Naive B cell (primary cell): ENCODE data around the gene AGXT2. TPM values are rescaled to one million over a fixed set of nuclear protein-coding genes. Genes with fewer than 3 reads are reported as not detected.

Experiments
- ATAC-seq, 2 donors: fragments of 150-1000 bp; cut with Tn5 transposase; 2 replicates each; pipeline ENCODE4 v1.10.0; 2021; ENCODE audit warnings: low read depth in 2 of 2, mild to moderate bottlenecking in 2 of 2, moderate library complexity in 2 of 2
- DNase-seq: peaks from one replicate; pipeline ENCODE4 v3.0.0; 2022
- H3K27ac Mint-ChIP-seq, 6 donors: one replicate each; pipeline ENCODE4 v1.8.0; 2020 to 2022; ENCODE audit warnings: mild to moderate bottlenecking in 6 of 6, mixed read lengths in 6 of 6, moderate library complexity in 5 of 6, inconsistent platforms in 2 of 6
- H3K27me3 Mint-ChIP-seq, 3 donors: one replicate each; pipeline ENCODE4 v1.8.0; 2021 to 2022; ENCODE audit warnings: mixed read lengths in 3 of 3, mild to moderate bottlenecking in 1 of 3
- H3K36me3 Mint-ChIP-seq, 2 donors: one replicate each; pipeline ENCODE4 v1.8.0; 2020 to 2022; ENCODE audit warnings: mixed read lengths in 2 of 2, inconsistent platforms in 1 of 2, mild to moderate bottlenecking in 1 of 2
- H3K4me1 Mint-ChIP-seq, 3 donors: one replicate each; pipeline ENCODE4 v1.8.0; 2020 to 2022; ENCODE audit warnings: mixed read lengths in 3 of 3, inconsistent platforms in 1 of 3, mild to moderate bottlenecking in 1 of 3, moderate library complexity in 1 of 3
- H3K4me3 Mint-ChIP-seq, 8 donors: one replicate each; pipeline ENCODE4 v1.8.0; 2020 to 2022; ENCODE audit warnings: mild to moderate bottlenecking in 8 of 8, mixed read lengths in 8 of 8, moderate library complexity in 8 of 8, inconsistent platforms in 2 of 8
- H3K9me3 Mint-ChIP-seq, 7 donors: one replicate each; pipeline ENCODE4 v1.8.0; 2020 to 2022; ENCODE audit warnings: mixed read lengths in 7 of 7, mild to moderate bottlenecking in 5 of 7, inconsistent platforms in 2 of 7, moderate library complexity in 1 of 7
- polyA plus RNA-seq, 6 donors: library from polyadenylated mRNA; unstranded; fragments of 300-500 nt; fragmentation: Illumina TruSeq; gene quantifications; one replicate each; pipeline ENCODE4 v1.2.3, GENCODE V29; 2021; ENCODE audit warnings: low read depth in 6 of 6

AGXT2 gene
- polyA plus RNA-seq, 6 donors from 2014 or later, result not detected

GRCh38 chr5:34967540-34967939, 80.2 kb downstream of the AGXT2 start:
- H3K4me3 Mint-ChIP-seq, result no peak overlapping the region
- ATAC-seq, result no peak
- H3K27ac Mint-ChIP-seq, result no peak overlapping the region

GRCh38 chr5:34959323-34959722, 88.4 kb downstream of the AGXT2 start:
- no peak overlapping the region for H3K4me3 Mint-ChIP-seq
- DNase-seq, result no peak
- peak overlapping the region in 4 of 6 donors; percentile 33 to 41 (median 36) for H3K27ac Mint-ChIP-seq
- H3K27me3 Mint-ChIP-seq, result no peaks in the 10 kb centered on the region
- H3K9me3 Mint-ChIP-seq, result no peaks in the 10 kb centered on the region
- H3K36me3 Mint-ChIP-seq, result peaks cover 0 to 16% of the 10 kb centered on the region in 2 donors
- H3K4me1 Mint-ChIP-seq, result peaks cover 0 to 7% (median 0%) of the 10 kb centered on the region in 3 donors
- no peak for ATAC-seq

More at GRCh38 chr5:34967540-34967939, 80.2 kb downstream of the AGXT2 start:
- Mint-ChIP-seq H3K9me3 (peaks cover 4 to 18% (median 9%) of the 10 kb centered on the region in 7 donors), H3K27me3 (no peaks in the 10 kb centered on the region), H3K4me1 (no peaks in the 10 kb centered on the region), H3K36me3 (peaks cover 6 to 19% of the 10 kb centered on the region in 2 donors)
- DNase-seq, result no peak

- no peak for ATAC-seq
Measured at GRCh38 chr5:34957857-34958690, 89.7 kb downstream of the AGXT2 start.

GRCh38 chr5:34957321-34957720, 90.4 kb downstream of the AGXT2 start:
- ATAC-seq, result no peak

More at GRCh38 chr5:34957857-34958690, 89.7 kb downstream of the AGXT2 start:
- H3K27me3 Mint-ChIP-seq, result no peaks in the 10 kb centered on the region
- H3K27ac Mint-ChIP-seq, result peak overlapping the region in 1 of 6 donors; percentile 5
- H3K36me3 Mint-ChIP-seq, result peaks cover 0 to 17% of the 10 kb centered on the region in 2 donors
- H3K9me3 Mint-ChIP-seq, result no peaks in the 10 kb centered on the region
- H3K4me1 Mint-ChIP-seq, result peaks cover 0 to 7% (median 0%) of the 10 kb centered on the region in 3 donors
- DNase-seq, result no peak
- no peak overlapping the region for H3K4me3 Mint-ChIP-seq

More at GRCh38 chr5:34957321-34957720, 90.4 kb downstream of the AGXT2 start:
- DNase-seq, result no peak
- Mint-ChIP-seq H3K4me3 (no peak overlapping the region), H3K36me3 (peaks cover 0 to 20% of the 10 kb centered on the region in 2 donors), H3K9me3 (no peaks in the 10 kb centered on the region), H3K4me1 (peaks cover 0 to 7% (median 0%) of the 10 kb centered on the region in 3 donors), H3K27me3 (no peaks in the 10 kb centered on the region), H3K27ac (no peak overlapping the region)

Other genes with a start within 250 kb of the AGXT2 start
- 1 to 10 TPM in 1 of 6 donors, under 1 TPM in 1, not detected in 4; 0.29 to 3.6 TPM for gene TTC23L, start 208.8 kb downstream of the AGXT2 start, polyA plus RNA-seq
- 10 to 100 TPM; 11.6 to 22.8 (median 21.1) TPM for gene RAD1, start 132.4 kb downstream of the AGXT2 start, polyA plus RNA-seq
- gene BRIX1, start 132.2 kb downstream of the AGXT2 start, polyA plus RNA-seq, result 10 to 100 TPM; 49.6 to 63.3 (median 54.1) TPM
- 10 to 100 TPM in 5 of 6 donors, 1 to 10 TPM in 1; 6.6 to 30.8 (median 21.6) TPM for gene DNAJC21, start 118.4 kb downstream of the AGXT2 start, polyA plus RNA-seq
- gene PRLR, start 182.5 kb upstream of the AGXT2 start, polyA plus RNA-seq, result not detected